ENCODE data around the gene PIGZ. TPM values are rescaled to one million over a fixed set of nuclear protein-coding genes. Genes with fewer than 3 reads are reported as not detected.
A peak's percentile ranks its signal among the peaks of the same experiment; 100 is the strongest.

The PIGZ gene
- total RNA-seq, 8 experiments from 2014 or later = 1.2 to 7.1 (median 2.2) TPM

GRCh38 chr3:196938576-196938975 lies 30.1 kb downstream of the PIGZ start:
- Histone ChIP-seq H3K27ac (no peak overlapping the region), H3K4me3 (no peak overlapping the region), H3K4me1 (replicated peaks in 1 of 2) (peaks cover 11 to 14% of the 10 kb centered on the region in 2 donors)
- no peak for ATAC-seq (replicated peaks in 6 of 8)
- WGBS, 10 experiments = 90 to 100% (median 100%) methylated on average over 1 to 5 of the region's 5 CpGs; no CpG with 5 or more reads in 2 of the 10 experiments
- in situ Hi-C loops (cut with MboI; ENCODE audit: low pct_unique_long_range_greater_than_20kb in 2 of 9, low sequenced_read_pairs in 9 of 9, unreplicated experiment in 9 of 9) = no loop called here

GRCh38 chr3:196938124-196938523 lies 30.5 kb downstream of the PIGZ start:
- Histone ChIP-seq H3K27ac (no peak overlapping the region), H3K4me1 (replicated peaks in 1 of 2) (peaks cover 8 to 12% of the 10 kb centered on the region in 2 donors), H3K4me3 (no peak overlapping the region)
- 11 to 100% (median 85%) methylated on average over 1 to 2 of the region's 2 CpGs; no CpG with 5 or more reads in 2 of the 10 experiments for WGBS, 10 experiments
- in situ Hi-C loops (cut with MboI; ENCODE audit: low pct_unique_long_range_greater_than_20kb in 2 of 9, low sequenced_read_pairs in 9 of 9, unreplicated experiment in 9 of 9) = no loop called here
- ATAC-seq (replicated peaks in 6 of 8) = no peak

GRCh38 chr3:196936288-196936687 lies 32.3 kb downstream of the PIGZ start:
- Histone ChIP-seq H3K27ac (no peak overlapping the region), H3K4me1 (replicated peaks in 1 of 2) (peaks cover 8 to 12% of the 10 kb centered on the region in 2 donors), H3K4me3 (no peak overlapping the region)
- 41 to 100% (median 86%) methylated on average over 1 to 3 of the region's 3 CpGs; no CpG with 5 or more reads in 2 of the 10 experiments for WGBS, 10 experiments
- in situ Hi-C loops (cut with MboI; ENCODE audit: low pct_unique_long_range_greater_than_20kb in 2 of 9, low sequenced_read_pairs in 9 of 9, unreplicated experiment in 9 of 9) = no loop called here
- ATAC-seq (replicated peaks in 6 of 8) = no peak

DNA sequence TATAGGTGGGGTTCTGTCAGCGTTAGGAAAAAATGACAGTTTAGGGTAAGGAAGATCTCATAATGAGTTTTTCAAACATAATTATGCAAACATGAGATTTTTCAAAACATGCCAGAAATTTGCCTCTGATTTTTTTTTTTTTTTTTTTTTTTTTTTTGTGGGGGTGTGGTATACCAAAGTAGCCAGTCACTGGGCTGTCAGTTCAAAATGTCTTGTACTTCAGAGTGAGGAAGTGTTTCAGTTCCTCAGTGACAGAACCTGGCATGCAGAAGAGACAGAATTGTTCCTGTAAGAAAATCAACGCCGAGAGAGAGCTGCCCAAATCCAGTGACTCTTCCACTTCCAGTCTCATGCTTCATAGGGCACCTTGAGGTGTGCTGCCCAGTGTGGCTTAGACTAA lies 36.0 kb downstream of the PIGZ start:
- in situ Hi-C loops (cut with MboI; ENCODE audit: low pct_unique_long_range_greater_than_20kb in 2 of 9, low sequenced_read_pairs in 9 of 9, unreplicated experiment in 9 of 9) = no loop called here
- WGBS, 10 experiments = 60 to 100% (median 90%) methylated on average over 1 to 3 of the region's 3 CpGs; no CpG with 5 or more reads in 2 of the 10 experiments
- H3K4me3 ChIP-seq = no peak overlapping the region
- H3K4me1 ChIP-seq (replicated peaks in 1 of 2) = no peaks in the 10 kb centered on the region
- no peak overlapping the region for H3K27ac ChIP-seq
- ATAC-seq (replicated peaks in 6 of 8) = no peak

DNA sequence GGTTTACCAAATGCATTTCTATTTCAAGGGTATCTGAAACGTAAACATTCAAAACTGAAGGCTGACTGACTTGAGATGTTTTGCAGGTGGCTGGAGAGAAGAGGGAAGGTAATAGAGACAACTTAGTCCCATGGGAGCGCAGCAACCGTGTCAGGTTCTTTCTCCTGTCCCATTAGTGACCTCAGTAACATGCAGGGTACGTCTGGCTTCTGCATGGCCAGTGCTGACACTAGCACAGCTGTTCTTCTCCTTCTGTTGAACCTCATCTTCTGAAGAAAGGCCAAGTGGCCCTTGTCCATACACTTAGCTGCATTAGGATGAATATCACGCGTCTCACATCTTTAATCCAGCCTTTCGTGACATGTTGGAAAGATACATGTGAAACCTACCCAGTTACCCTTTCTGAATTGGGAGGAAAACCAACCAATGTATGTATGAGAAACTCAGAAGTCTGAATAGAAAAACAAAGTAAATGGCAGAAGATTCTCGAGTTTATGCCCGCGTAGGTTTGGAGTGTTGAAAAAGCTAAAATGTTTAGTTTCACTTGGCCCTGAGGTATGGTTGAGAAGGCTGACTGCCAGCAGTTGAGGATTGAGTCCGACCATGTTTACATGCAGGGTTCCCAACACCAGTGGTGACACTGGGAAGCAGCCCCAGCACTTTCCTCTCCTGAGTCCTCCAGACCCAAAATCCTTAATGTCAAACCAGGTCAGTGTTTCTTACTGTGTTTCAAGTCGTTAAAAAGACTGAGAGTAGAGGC lies 36.6 kb downstream of the PIGZ start:
- ATAC-seq (replicated peaks in 6 of 8) = no peak
- H3K4me1 ChIP-seq (replicated peaks in 1 of 2) = no peaks in the 10 kb centered on the region
- in situ Hi-C loops (cut with MboI; ENCODE audit: low pct_unique_long_range_greater_than_20kb in 2 of 9, low sequenced_read_pairs in 9 of 9, unreplicated experiment in 9 of 9) = no loop called here
- H3K4me3 ChIP-seq = no peak overlapping the region
- 80 to 100% (median 91%) methylated on average over 1 to 9 of the region's 12 CpGs for WGBS, 10 experiments
- H3K27ac ChIP-seq = no peak overlapping the region

DNA sequence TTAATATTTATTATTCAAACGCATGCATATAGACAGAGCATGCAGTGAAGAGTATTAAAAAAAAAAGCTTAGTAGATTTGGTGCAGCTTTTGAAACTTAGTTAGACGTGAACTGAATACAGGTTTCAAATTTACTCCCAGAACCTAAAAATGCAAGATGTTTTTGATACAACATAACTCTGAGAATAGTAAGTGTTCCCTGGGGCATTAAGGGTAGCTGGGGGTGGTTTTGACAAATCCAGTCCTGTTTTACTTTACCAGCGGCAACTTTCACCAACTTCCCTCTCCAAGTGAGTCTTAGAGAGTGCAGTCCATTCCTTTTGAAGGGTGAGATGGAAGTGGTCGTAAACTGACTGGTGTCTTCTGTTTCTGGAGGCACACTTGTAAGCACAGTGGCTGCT lies 37.5 kb downstream of the PIGZ start:
- 88 to 100% (median 100%) methylated on average over 1 to 4 of the region's 4 CpGs for WGBS, 10 experiments
- no peaks in the 10 kb centered on the region for H3K4me1 ChIP-seq (replicated peaks in 1 of 2)
- ATAC-seq (replicated peaks in 6 of 8) = no peak
- in situ Hi-C loops (cut with MboI; ENCODE audit: low pct_unique_long_range_greater_than_20kb in 2 of 9, low sequenced_read_pairs in 9 of 9, unreplicated experiment in 9 of 9) = no loop called here
- no peak overlapping the region for H3K27ac ChIP-seq
- H3K4me3 ChIP-seq = no peak overlapping the region

DNA sequence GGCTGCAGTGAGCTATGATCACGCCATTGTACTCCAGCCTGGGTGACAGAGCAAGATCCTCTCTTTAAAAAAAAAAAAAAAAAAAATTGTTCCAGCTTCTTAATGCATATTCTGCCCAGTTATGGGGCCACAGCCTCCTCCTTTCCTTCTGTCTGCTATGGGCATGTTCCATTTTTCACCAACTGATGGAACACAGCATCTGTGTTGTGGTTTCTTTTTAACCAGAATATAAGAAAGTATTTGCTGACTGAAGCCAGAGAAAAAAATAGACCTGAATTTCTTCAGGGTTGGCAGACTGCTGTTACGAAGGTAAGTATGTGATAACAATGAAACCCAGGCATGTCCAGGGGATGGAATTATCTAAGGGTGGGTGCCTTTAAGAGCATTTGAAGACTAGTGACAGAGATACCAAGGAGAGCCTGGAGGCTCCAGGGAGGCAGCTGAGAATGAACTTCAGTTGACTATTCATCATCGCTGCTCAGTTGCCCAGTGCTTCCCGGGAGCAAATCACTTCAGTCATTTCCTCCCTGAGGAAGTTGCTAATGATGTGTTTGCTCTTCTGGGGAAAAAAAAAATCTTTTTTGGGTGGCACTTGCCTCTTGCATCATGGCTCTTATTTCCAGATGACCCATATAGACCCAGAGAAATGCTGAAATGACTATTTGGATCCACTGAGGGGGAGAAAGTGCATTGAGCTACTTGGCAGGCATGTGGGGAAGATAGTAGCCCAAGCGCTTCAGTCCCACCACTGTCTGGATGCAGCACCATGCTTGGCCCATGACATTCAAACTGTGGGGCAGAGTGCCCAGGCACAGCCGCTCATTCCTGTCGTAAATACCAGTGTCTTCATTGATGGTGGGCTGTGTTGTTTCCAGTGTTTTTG lies 40.8 kb downstream of the PIGZ start:
- ATAC-seq (replicated peaks in 6 of 8) = no peak
- H3K27ac ChIP-seq = no peak overlapping the region
- 33 to 93% (median 83%) methylated on average over 1 to 6 of the region's 7 CpGs; no CpG with 5 or more reads in 1 of the 10 experiments for WGBS, 10 experiments

GRCh38 chr3:196920733-196921132 lies 47.9 kb downstream of the PIGZ start:
- WGBS, 10 experiments = 72 to 100% (median 100%) methylated on average over 1 to 2 of the region's 2 CpGs; no CpG with 5 or more reads in 1 of the 10 experiments
- Histone ChIP-seq H3K27ac (no peak overlapping the region), H3K4me1 (replicated peaks in 1 of 2) (no peaks in the 10 kb centered on the region), H3K4me3 (no peak overlapping the region)
- in situ Hi-C loops (cut with MboI; ENCODE audit: low pct_unique_long_range_greater_than_20kb in 2 of 9, low sequenced_read_pairs in 9 of 9, unreplicated experiment in 9 of 9) = no loop called here
- ATAC-seq (replicated peaks in 6 of 8) = peak in 1 of 8 experiments; percentile 12

More for the DNA sequence above, 40.8 kb downstream of the PIGZ start:
- Histone ChIP-seq H3K4me3 (no peak overlapping the region), H3K4me1 (replicated peaks in 1 of 2) (no peaks in the 10 kb centered on the region)
- in situ Hi-C loops (cut with MboI; ENCODE audit: low pct_unique_long_range_greater_than_20kb in 2 of 9, low sequenced_read_pairs in 9 of 9, unreplicated experiment in 9 of 9) = no loop called here

GRCh38 chr3:196918968-196919367 lies 49.7 kb downstream of the PIGZ start:
- 80 to 100% (median 94%) methylated on average over 1 to 2 of the region's 2 CpGs; no CpG with 5 or more reads in 1 of the 10 experiments for WGBS, 10 experiments
- no peaks in the 10 kb centered on the region for H3K4me1 ChIP-seq (replicated peaks in 1 of 2)
- no peak for ATAC-seq (replicated peaks in 6 of 8)
- no peak overlapping the region for H3K27ac ChIP-seq
- in situ Hi-C loops (cut with MboI; ENCODE audit: low pct_unique_long_range_greater_than_20kb in 2 of 9, low sequenced_read_pairs in 9 of 9, unreplicated experiment in 9 of 9) = no loop called here
- no peak overlapping the region for H3K4me3 ChIP-seq

GRCh38 chr3:196916995-196917394 lies 51.6 kb downstream of the PIGZ start:
- Histone ChIP-seq H3K4me3 (no peak overlapping the region), H3K4me1 (replicated peaks in 1 of 2) (no peaks in the 10 kb centered on the region), H3K27ac (no peak overlapping the region)
- ATAC-seq (replicated peaks in 6 of 8) = no peak
- 87 to 100% (median 100%) methylated on average over 1 to 3 of the region's 3 CpGs; no CpG with 5 or more reads in 2 of the 10 experiments for WGBS, 10 experiments
- in situ Hi-C loops (cut with MboI; ENCODE audit: low pct_unique_long_range_greater_than_20kb in 2 of 9, low sequenced_read_pairs in 9 of 9, unreplicated experiment in 9 of 9) = no loop called here

GRCh38 chr3:196916221-196916620 lies 52.4 kb downstream of the PIGZ start:
- WGBS, 10 experiments = 71 to 100% (median 100%) methylated on average over 1 of the region's 1 CpG; no CpG with 5 or more reads in 2 of the 10 experiments
- in situ Hi-C loops (cut with MboI; ENCODE audit: low pct_unique_long_range_greater_than_20kb in 2 of 9, low sequenced_read_pairs in 9 of 9, unreplicated experiment in 9 of 9) = no loop called here
- Histone ChIP-seq H3K4me1 (replicated peaks in 1 of 2) (no peaks in the 10 kb centered on the region), H3K27ac (no peak overlapping the region), H3K4me3 (no peak overlapping the region)
- ATAC-seq (replicated peaks in 6 of 8) = no peak

DNA sequence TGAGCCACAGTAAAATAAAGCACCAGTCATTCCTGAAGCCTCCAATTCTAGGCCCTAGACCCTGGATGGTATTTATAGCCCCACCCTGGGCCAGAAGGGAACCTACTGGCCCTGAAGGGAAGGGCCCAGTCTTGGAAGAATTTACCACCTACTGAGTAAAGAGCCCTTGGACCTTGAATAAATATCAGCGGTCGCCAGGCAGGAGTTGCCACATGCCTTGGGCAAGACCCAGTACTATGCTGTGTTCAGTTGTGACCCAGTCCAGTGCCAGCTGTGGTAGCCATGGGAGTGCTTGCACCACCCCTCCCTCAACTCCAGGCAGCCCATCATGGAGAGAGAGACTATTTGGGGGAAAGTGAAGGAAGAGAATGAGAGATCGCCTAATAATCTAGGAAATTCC lies 53.3 kb downstream of the PIGZ start:
- ATAC-seq (replicated peaks in 6 of 8) = no peak
- no peak overlapping the region for H3K4me3 ChIP-seq
- in situ Hi-C loops (cut with MboI; ENCODE audit: low pct_unique_long_range_greater_than_20kb in 2 of 9, low sequenced_read_pairs in 9 of 9, unreplicated experiment in 9 of 9) = no loop called here
- H3K27ac ChIP-seq = no peak overlapping the region
- H3K4me1 ChIP-seq (replicated peaks in 1 of 2) = no peaks in the 10 kb centered on the region
- 60 to 100% (median 100%) methylated on average over 1 to 3 of the region's 3 CpGs; no CpG with 5 or more reads in 5 of the 10 experiments for WGBS, 10 experiments

DNA sequence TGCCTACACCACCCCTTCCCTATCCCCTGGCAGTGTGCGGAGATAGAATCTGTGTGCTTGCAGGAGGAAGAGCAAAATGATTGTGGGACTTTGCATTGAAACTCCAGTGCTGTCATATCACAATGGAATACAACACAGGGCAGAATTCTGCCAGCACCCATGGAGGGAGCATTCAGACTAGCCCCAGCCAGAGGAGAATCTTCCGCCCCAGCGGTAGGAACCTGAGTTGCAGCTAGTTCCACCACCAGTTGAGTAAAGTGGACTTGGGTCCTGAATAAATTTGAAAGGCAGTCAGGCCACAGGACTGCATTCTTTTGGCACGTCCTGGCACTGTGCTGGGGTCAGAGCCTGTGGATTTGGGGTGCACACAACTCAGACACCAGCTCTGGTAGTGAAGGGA lies 53.8 kb downstream of the PIGZ start:
- H3K27ac ChIP-seq = no peak overlapping the region
- 95 to 100% (median 100%) methylated on average over 2 to 4 of the region's 4 CpGs; no CpG with 5 or more reads in 5 of the 10 experiments for WGBS, 10 experiments

More for the DNA sequence above, 53.8 kb downstream of the PIGZ start:
- no peak for ATAC-seq (replicated peaks in 6 of 8)
- H3K4me3 ChIP-seq = no peak overlapping the region
- in situ Hi-C loops (cut with MboI; ENCODE audit: low pct_unique_long_range_greater_than_20kb in 2 of 9, low sequenced_read_pairs in 9 of 9, unreplicated experiment in 9 of 9) = no loop called here
- H3K4me1 ChIP-seq (replicated peaks in 1 of 2) = no peaks in the 10 kb centered on the region

All from motor neuron (in vitro differentiated cells).